Measurements from ENCODE around the gene UNC5C. TPM values are rescaled to one million over a fixed set of nuclear protein-coding genes. Genes with fewer than 3 reads are reported as not detected.

UNC5C gene
- total RNA-seq, 4 donors from 2014 or later = 3.3 to 21.6 (median 7.9) TPM

- DNase-seq = no peak
- H3K27me3 ChIP-seq = no peaks in the 10 kb centered on the region
- H3K36me3 ChIP-seq = no peaks in the 10 kb centered on the region
- no peak for TF ChIP-seq CTCF (IDR thresholded peaks at IDR 0.05)
- TF ChIP-seq POLR2A (IDR thresholded peaks at IDR 0.05) = no peak
- intact Hi-C loops (cut with DNase I; ENCODE audit: low total_unique reads) = no loop called here
- no peaks in the 10 kb centered on the region for H3K9me3 ChIP-seq
- H3K27ac ChIP-seq = no peak overlapping the region
- no peak overlapping the region for H3K4me3 ChIP-seq
- peaks cover 0 to 6% of the 10 kb centered on the region in 2 donors for H3K4me1 ChIP-seq
Observed at GRCh38 chr4:95355021-95355420, 193.8 kb downstream of the UNC5C start.

GRCh38 chr4:95348418-95348817, 200.4 kb downstream of the UNC5C start:
- no peak for DNase-seq
- Histone ChIP-seq H3K9me3 (no peaks in the 10 kb centered on the region), H3K27me3 (no peaks in the 10 kb centered on the region), H3K27ac (no peak overlapping the region), H3K36me3 (no peaks in the 10 kb centered on the region), H3K4me3 (no peak overlapping the region), H3K4me1 (no peaks in the 10 kb centered on the region)
- TF ChIP-seq CTCF (IDR thresholded peaks at IDR 0.05) (no peak), POLR2A (IDR thresholded peaks at IDR 0.05) (no peak)
- intact Hi-C loops (cut with DNase I; ENCODE audit: low total_unique reads) = no loop called here

- Histone ChIP-seq H3K4me1 (no peaks in the 10 kb centered on the region), H3K27ac (no peak overlapping the region), H3K4me3 (no peak overlapping the region), H3K27me3 (no peaks in the 10 kb centered on the region), H3K9me3 (no peaks in the 10 kb centered on the region), H3K36me3 (no peaks in the 10 kb centered on the region)
- intact Hi-C loops (cut with DNase I; ENCODE audit: low total_unique reads) = no loop called here
- DNase-seq = no peak
- TF ChIP-seq POLR2A (IDR thresholded peaks at IDR 0.05) (no peak), CTCF (IDR thresholded peaks at IDR 0.05) (no peak)
Observed at GRCh38 chr4:95343235-95343634, 205.5 kb downstream of the UNC5C start.

- intact Hi-C loops (cut with DNase I; ENCODE audit: low total_unique reads) = no loop called here
- DNase-seq = no peak
- Histone ChIP-seq H3K27me3 (no peaks in the 10 kb centered on the region), H3K9me3 (no peaks in the 10 kb centered on the region), H3K36me3 (no peaks in the 10 kb centered on the region), H3K27ac (no peak overlapping the region), H3K4me1 (no peaks in the 10 kb centered on the region), H3K4me3 (no peak overlapping the region)
- TF ChIP-seq CTCF (IDR thresholded peaks at IDR 0.05) = no peak
- no peak for TF ChIP-seq POLR2A (IDR thresholded peaks at IDR 0.05)
Observed at GRCh38 chr4:95340191-95340590, 208.6 kb downstream of the UNC5C start.

- TF ChIP-seq POLR2A (IDR thresholded peaks at IDR 0.05) = no peak
- TF ChIP-seq CTCF (IDR thresholded peaks at IDR 0.05) = no peak
- Histone ChIP-seq H3K27me3 (no peaks in the 10 kb centered on the region), H3K4me1 (no peaks in the 10 kb centered on the region), H3K36me3 (no peaks in the 10 kb centered on the region), H3K9me3 (no peaks in the 10 kb centered on the region), H3K4me3 (no peak overlapping the region), H3K27ac (no peak overlapping the region)
- DNase-seq = no peak
- intact Hi-C loops (cut with DNase I; ENCODE audit: low total_unique reads) = no loop called here
Observed at GRCh38 chr4:95325665-95326064, 223.1 kb downstream of the UNC5C start.

Measured in uterus (tissue), 4 donors.